ENCODE data around the gene CIB1. TPM values are rescaled to one million over a fixed set of nuclear protein-coding genes. Genes with fewer than 3 reads are reported as not detected.

The CIB1 gene
- total RNA-seq, 1 experiment from 2014 or later = 23.0 TPM

DNA sequence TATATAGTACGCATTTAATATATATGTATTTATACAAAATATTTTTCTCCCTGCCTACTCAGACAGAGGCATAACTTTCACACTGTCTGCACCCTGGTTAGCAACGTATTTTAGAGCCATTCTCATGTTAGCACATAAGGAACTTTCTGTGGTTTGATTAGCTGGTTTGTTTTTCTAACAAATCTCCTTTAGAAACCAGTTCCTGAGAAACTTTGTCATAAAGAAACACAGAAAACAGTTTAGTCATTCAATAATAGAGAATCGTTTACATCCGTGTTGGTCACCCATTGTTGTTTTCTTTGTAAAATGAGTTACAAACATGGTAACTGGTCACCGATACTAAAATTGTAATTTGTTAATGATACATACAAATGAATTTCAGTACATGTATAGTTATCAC is 25.8 kb upstream of the CIB1 start:
- H3K9ac ChIP-seq (ENCODE audit: extremely low read depth, insufficient read length, low read length) = no peak overlapping the region
- no peak overlapping the region for H2BK12ac ChIP-seq (ENCODE audit: insufficient read length, low read depth, low read length)
- H3K79me2 ChIP-seq (ENCODE audit: insufficient read depth, low read length) = no peaks in the 10 kb centered on the region

More for the DNA sequence above, 25.8 kb upstream of the CIB1 start:
- Histone ChIP-seq H3K4ac (ENCODE audit: low read depth, low read length) (no peak overlapping the region), H3K18ac (ENCODE audit: insufficient read length, low read depth, low read length) (no peak overlapping the region), H4K5ac (ENCODE audit: insufficient read length, low read depth, low read length) (no peak overlapping the region), H2AK5ac (ENCODE audit: insufficient read length, low read length) (no peak overlapping the region), H4K8ac (replicated peaks; ENCODE audit: insufficient read length, low read depth, low read length) (no peak overlapping the region), H3T11ph (ENCODE audit: low read length) (no peak overlapping the region), H3K79me1 (ENCODE audit: insufficient read depth, low read depth, low read length, poor library complexity, severe bottlenecking) (no peaks in the 10 kb centered on the region), H2BK120ac (ENCODE audit: low read depth, low read length, poor library complexity, severe bottlenecking) (no peak overlapping the region), H2BK15ac (ENCODE audit: low read depth, low read length) (no peak overlapping the region), H3K9me3 (ENCODE audit: control insufficient read depth, low read depth, low read length) (no peaks in the 10 kb centered on the region), H3K4me1 (ENCODE audit: insufficient read depth, low read length) (no peaks in the 10 kb centered on the region), H4K91ac (ENCODE audit: insufficient read length, low read depth, low read length) (no peak overlapping the region), H3K23ac (ENCODE audit: insufficient read length, low read depth, low read length) (no peak overlapping the region), H2AFZ (ENCODE audit: low read length) (no peak overlapping the region), H4K20me1 (ENCODE audit: control insufficient read depth, insufficient read depth, insufficient read length) (no peaks in the 10 kb centered on the region), H3K23me2 (ENCODE audit: insufficient read length, low read depth, low read length, poor library complexity, severe bottlenecking) (no peaks in the 10 kb centered on the region), H3K14ac (ENCODE audit: insufficient read depth, low read length) (no peak overlapping the region), H3K56ac (ENCODE audit: insufficient read length, low read depth, low read length) (no peak overlapping the region), H3K27me3 (ENCODE audit: insufficient read depth, low read length) (no peaks in the 10 kb centered on the region), H2BK5ac (ENCODE audit: insufficient read length, low read length) (no peak overlapping the region), H3K4me2 (ENCODE audit: insufficient read depth, insufficient read length, low read length) (no peak overlapping the region), H3K27ac (ENCODE audit: insufficient read length, low read depth, low read length) (no peak overlapping the region), H2BK20ac (ENCODE audit: low read depth, low read length, poor library complexity, severe bottlenecking) (no peak overlapping the region)
- Mint-ChIP-seq H3K27me3 (ENCODE audit: low read depth) (peaks cover 2% of the 10 kb centered on the region), H3K36me3 (ENCODE audit: insufficient read depth in 1 of 3, low read depth in 3 of 3) (no peaks in the 10 kb centered on the region), H3K9me3 (no peaks in the 10 kb centered on the region), H3K27ac (no peak overlapping the region), H3K4me3 (no peak overlapping the region), H3K4me1 (peaks cover 13 to 14% of the 10 kb centered on the region in 2 experiments; a peak in 3 of 4 replicates)
- no peak for DNase-seq
- whole genome bisulfite sequencing (ENCODE audit: extremely low coverage, insufficient read length, low lambda C conversion rate) = no CpG with 5 or more reads among the region's 5 CpGs
- TF ChIP-seq, protein P1, sequence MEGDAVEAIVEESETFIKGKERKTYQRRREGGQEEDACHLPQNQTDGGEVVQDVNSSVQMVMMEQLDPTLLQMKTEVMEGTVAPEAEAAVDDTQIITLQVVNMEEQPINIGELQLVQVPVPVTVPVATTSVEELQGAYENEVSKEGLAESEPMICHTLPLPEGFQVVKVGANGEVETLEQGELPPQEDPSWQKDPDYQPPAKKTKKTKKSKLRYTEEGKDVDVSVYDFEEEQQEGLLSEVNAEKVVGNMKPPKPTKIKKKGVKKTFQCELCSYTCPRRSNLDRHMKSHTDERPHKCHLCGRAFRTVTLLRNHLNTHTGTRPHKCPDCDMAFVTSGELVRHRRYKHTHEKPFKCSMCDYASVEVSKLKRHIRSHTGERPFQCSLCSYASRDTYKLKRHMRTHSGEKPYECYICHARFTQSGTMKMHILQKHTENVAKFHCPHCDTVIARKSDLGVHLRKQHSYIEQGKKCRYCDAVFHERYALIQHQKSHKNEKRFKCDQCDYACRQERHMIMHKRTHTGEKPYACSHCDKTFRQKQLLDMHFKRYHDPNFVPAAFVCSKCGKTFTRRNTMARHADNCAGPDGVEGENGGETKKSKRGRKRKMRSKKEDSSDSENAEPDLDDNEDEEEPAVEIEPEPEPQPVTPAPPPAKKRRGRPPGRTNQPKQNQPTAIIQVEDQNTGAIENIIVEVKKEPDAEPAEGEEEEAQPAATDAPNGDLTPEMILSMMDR (conservative IDR thresholded peaks at IDR 0.05) = no peak

Data from H9 (cell line).